HG03103 (cell line): Measurements from ENCODE around the gene GPS2.

Experiments
- ATAC-seq: cut with Tn5 transposase; IDR thresholded peaks from one replicate; pipeline ENCODE4 v1.9.1; 2021; ENCODE audit warnings: low read depth; ENCODE audit not compliant: unreplicated experiment

Gene GPS2

DNA sequence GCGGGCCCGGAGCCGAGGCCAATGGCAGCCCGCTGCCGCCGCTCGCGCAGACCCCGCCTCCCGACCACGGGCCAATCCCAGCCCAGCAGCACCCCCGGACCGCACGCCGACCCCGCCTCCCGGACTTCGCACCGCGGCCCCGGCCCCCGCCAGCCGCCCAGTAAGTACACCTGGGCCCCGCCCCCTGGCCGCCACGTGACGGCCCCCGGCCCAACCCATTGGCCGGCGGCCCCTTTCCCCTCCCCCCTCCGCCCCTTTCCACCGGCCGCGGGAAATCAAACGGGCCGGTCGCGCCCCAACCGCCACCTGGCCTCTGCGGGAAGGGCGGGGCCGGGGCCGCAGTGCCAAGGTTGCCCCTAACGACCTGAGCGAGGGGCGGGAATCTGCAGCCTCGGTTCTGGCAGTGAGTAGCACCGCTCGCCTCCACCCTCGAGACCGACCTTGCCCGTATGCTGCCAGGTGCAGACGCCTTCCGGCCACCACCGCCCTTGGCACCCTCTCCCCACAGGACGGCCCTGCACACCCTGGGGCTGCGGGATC lies 20.5 kb downstream of the GPS2 start, which contains the start of gene YBX2:
Gene YBX2, minus strand, starts transcription at position 26 of the 540 bp plus-strand sequence. CDS start 139 bp downstream, outside the sequence.
- ATAC-seq, result no peak

GRCh38 chr17:7293816-7294613 lies 21.1 kb downstream of the GPS2 start:
- ATAC-seq, result no peak

- no peak for ATAC-seq
Measured at GRCh38 chr17:7293159-7293558, 22.0 kb downstream of the GPS2 start.

DNA sequence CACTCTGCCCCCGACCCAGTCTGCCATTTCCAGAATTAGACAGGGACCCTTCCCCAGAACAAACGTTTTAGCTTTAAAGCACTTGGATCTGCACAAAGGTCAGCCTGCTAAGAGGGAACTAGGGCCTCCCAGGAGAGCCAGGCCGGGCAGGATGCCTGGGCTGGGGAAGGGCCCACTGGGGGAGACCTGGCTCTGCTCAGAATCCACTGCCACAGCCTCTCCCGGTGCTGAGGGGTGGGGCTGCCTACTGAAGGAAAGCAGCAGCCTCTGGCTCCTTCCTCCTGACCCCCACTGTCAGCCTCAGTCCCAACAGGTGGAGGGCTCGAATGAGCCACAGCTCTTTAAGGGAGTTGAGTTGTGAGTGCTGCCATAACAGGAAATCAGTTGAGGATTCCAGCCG lies 22.4 kb downstream of the GPS2 start:
- no peak for ATAC-seq

DNA sequence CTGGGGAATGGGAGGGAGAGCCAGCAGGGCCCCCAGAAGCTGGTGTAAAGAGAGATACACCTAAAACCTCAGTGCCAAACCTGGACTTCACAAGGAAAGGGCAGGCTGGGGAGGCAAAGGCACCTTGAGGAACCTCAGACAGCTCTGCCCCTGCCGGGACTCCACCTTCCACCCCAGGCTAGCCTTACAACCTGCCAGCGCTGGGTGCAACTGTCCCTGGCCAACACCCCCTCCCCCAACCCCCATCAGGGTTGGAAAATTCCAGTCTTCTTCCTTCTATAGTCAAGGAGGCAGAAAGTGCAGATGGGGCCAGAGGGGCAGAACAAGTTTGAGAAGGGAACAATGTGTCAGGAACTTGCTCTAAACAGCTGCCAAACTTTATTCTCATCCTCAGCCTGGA lies 23.0 kb downstream of the GPS2 start:
- ATAC-seq, result no peak

DNA sequence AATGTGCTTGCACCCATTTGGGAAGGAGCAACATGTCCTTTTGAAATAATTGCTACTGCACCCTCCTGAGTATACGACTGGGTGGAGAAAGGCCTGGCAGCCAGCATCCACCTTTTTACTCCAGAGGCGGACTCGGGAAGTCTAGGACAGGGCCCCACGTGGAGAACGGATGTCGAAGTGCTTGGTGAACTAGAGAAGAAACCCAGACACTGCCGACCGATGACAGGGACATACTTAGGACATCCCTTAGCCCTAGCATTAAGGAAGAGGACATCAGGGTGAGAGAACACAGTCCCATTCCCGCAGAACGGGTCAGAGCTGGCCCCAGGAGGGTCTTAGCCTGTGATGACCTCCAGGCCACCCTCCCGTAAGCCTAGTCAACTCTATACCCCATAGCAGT lies 24.5 kb downstream of the GPS2 start:
- no peak for ATAC-seq

DNA sequence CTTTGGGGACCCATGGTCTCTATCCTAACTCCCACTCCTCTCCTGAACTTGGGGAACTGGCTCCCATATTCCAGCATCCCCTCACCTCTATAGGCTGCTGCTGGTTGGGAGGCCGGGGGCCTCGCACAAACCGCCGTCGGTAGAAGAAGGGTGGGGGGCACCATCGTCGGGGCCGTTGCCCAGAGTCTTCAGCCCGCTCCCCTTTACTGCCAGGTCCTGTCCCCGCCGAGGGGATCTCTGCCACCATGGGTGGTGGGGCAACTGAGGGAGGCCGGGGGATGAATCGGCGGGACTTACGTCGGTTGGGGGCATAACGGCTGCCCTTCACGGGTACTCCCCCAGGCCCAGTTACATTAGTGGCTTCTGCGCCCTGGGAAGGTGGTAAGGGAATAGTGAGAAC lies 25.0 kb downstream of the GPS2 start:
- no peak for ATAC-seq

GRCh38 chr17:7289256-7290032 lies 25.7 kb downstream of the GPS2 start:
- no peak for ATAC-seq

- no peak for ATAC-seq
Measured at GRCh38 chr17:7285679-7286078, 29.5 kb downstream of the GPS2 start.

- no peak for ATAC-seq
Measured at GRCh38 chr17:7284911-7285310, 30.2 kb downstream of the GPS2 start.

DNA sequence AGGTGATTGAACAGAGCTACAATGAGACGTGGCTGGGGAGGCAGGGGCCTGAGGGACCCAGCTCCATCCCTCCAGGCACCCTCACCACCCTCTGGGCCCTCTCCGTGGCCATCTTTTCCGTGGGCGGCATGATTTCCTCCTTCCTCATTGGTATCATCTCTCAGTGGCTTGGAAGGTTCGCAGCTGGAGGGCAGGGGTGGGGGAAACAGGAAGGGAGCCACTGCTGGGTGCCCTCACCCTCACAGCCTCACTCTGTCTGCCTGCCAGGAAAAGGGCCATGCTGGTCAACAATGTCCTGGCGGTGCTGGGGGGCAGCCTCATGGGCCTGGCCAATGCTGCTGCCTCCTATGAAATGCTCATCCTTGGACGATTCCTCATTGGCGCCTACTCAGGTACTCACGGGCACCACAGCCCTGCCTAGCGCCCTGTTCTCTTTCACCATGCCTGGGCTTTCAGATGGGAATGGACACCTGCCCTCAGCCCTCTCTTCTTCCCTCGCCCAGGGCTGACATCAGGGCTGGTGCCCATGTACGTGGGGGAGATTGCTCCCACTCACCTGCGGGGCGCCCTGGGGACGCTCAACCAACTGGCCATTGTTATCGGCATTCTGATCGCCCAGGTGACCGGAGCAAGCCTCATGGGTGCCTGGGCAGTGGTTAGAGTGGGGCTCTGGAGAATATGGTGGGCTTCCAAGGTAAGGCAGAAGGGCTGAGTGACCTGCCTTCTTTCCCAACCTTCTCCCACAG lies 31.5 kb downstream of the GPS2 start:
- ATAC-seq, result no peak

DNA sequence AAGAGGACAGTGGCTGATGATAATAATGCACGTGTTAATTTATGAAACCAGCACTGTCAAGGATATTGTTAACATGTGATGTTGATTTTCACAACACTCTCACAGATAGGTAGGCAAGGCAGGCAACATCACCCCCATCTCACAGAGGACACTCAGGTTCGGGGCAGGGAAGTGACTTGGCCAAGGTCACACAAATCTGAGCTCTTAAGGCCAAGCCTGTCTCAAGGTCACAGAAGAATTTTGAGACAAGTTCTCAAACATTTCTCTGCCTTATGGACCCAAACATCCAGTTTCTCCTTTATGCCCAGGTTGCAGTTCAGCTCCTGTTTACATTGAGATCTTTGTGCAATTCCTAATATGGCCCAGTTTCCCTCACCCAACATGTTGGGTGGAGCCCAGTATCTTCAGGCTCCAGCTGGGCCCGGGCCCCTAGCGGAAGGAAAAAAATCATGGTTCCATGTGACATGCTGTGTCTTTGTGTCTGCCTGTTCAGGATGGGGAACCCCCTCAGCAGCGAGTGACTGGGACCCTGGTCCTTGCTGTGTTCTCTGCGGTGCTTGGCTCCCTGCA lies 32.3 kb downstream of the GPS2 start:
- no peak for ATAC-seq

DNA sequence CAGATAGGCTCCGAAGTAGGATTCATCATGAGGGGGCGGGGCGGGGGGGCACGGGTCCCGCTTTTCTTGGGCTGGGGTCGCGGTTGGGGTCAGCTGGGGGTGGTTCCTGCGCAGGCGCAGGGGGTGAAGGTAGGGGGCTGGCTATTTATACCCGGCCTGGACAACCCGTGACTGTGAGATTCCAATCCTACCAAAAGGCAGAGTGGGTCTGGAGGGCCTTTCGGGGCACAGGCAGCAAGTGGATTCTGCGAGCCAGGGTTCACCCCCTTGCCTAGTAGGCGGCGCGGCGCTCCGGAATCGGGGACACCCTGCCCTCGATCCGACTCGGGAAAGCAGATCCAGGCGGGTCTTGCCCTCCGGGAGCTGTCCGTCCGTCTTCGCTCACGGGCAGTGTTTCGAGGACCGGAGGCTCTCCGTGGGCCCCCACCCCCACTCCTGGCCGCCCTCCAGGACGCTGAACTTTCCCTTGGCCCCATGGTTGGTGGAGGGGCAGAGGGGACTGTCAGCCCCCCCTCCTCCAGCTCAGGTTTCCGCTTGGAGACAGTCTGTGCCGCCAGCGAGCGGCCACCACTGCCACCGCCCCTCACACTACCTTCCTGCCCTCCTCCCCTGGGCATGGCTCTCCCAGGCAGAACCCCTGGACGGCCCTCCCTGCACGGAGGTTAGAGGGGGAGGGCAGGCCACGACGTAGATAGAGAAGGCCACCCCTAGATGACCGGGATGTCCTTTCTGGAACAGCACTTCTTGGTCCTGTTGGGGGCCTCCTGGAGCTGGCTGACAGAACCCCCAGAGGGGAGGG lies 33.0 kb downstream of the GPS2 start:
- no peak for ATAC-seq

DNA sequence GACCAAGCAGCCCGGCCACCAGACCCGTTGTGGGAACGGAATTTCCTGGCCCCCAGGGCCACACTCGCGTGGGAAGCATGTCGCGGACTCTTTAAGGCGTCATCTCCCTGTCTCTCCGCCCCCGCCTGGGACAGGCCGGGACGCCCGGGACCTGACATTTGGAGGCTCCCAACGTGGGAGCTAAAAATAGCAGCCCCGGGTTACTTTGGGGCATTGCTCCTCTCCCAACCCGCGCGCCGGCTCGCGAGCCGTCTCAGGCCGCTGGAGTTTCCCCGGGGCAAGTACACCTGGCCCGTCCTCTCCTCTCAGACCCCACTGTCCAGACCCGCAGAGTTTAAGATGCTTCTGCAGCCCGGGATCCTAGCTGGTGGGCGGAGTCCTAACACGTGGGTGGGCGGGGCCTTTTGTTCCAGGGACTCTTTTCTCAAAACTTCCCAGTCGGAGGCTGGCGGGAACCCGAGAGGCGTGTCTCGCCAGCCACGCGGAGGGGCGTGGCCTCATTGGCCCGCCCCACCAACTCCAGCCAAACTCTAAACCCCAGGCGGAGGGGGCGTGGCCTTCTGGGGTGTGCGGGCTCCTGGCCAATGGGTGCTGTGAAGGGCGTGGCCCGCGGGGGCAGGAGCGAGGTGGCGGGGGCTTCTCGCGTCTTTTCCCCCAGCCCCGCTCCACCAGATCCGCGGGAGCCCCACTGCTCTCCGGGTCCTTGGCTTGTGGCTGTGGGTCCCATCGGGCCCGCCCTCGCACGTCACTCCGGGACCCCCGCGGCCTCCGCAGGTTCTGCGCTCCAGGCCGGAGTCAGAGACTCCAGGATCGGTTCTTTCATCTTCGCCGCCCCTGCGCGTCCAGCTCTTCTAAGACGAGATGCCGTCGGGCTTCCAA lies 33.8 kb downstream of the GPS2 start, which contains the start of gene SLC2A4:
Gene SLC2A4, plus strand, starts transcription at position 645 of the 879 bp plus-strand sequence. Its CDS starts 217 bp downstream, at position 862.
- no peak for ATAC-seq

GRCh38 chr17:7280519-7281073 lies 34.6 kb downstream of the GPS2 start:
- peak; percentile 43 for ATAC-seq

GRCh38 chr17:7279448-7279847 lies 35.7 kb downstream of the GPS2 start:
- no peak for ATAC-seq

DNA sequence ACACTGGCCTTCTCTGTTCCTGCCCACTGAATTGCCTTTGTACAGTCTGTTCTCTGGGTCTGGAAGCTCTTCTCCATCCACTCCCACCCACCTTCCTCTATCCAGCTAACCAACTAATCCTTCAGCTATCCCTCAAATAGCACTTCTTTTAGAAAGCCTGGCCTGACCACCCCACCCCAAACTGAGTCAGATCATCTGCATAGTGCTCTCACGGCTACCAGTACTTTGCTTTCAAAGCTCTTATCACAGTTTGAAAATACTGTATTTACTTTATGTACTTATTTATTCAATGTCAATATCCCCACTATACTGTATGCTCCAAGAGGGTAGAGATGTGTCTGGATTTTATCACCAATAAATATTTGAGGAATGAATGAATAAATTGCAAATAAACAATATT lies 48.4 kb downstream of the GPS2 start:
- no peak for ATAC-seq

DNA sequence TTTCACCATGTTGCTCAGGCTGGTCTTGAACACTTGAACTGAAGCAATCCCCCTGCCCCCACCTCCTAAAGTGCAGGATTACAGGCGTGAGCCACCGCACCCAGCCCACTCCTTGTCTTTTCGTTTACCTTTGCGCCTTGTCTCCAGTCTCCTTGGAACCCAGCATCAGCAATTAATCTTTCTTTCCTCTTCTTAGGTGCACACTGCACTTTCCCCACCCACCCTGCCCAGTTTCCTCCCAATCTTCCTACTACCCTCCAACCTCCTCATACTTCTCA lies 51.4 kb downstream of the GPS2 start:
- ATAC-seq, result no peak
